Left renal cortex interstitium (tissue), 4 donors: ENCODE data around the gene ELAVL1. TPM values are rescaled to one million over a fixed set of nuclear protein-coding genes. Genes with fewer than 3 reads are reported as not detected.

Source experiments
- DNase-seq, 4 donors: peaks; one replicate each; pipeline ENCODE4 v3.0.0-alpha.2; 2013; ENCODE audit warnings: low read depth in 4 of 4, low spot score in 2 of 4, missing footprints in 1 of 4
- polyA plus RNA-seq, 4 donors: library from polyadenylated mRNA; unstranded; fragments of 120-200 nt; gene quantifications; one replicate each; pipeline ENCODE4 v1.2.1, GENCODE V29; 2013; ENCODE audit not compliant: insufficient read length in 4 of 4

ELAVL1 gene
- polyA plus RNA-seq, 4 donors: 82.9 to 89.4 (median 85.6) TPM

- no peak for DNase-seq
Observed at GRCh38 chr19:7915250-7916102, 90.0 kb downstream of the ELAVL1 start.

GRCh38 chr19:7914598-7915045 is 90.8 kb downstream of the ELAVL1 start, which contains the start of gene TGFBR3L:
TSS of gene TGFBR3L (plus strand) at chr19:7914830.
- DNase-seq: no peak

GRCh38 chr19:7914099-7914498 is 91.3 kb downstream of the ELAVL1 start:
- no peak for DNase-seq

GRCh38 chr19:7913652-7914051 is 91.8 kb downstream of the ELAVL1 start:
- DNase-seq: no peak

- DNase-seq: no peak
Observed at GRCh38 chr19:7912697-7913564, 92.5 kb downstream of the ELAVL1 start.

GRCh38 chr19:7912144-7912696 is 93.2 kb downstream of the ELAVL1 start:
- no peak for DNase-seq

GRCh38 chr19:7911508-7912143 is 93.8 kb downstream of the ELAVL1 start:
- DNase-seq: no peak

- no peak for DNase-seq
Observed at GRCh38 chr19:7910321-7911161, 94.9 kb downstream of the ELAVL1 start.

GRCh38 chr19:7909471-7910067 is 95.9 kb downstream of the ELAVL1 start:
- no peak for DNase-seq

GRCh38 chr19:7908742-7909461 is 96.5 kb downstream of the ELAVL1 start:
- no peak for DNase-seq

Other genes with a start within 250 kb of the ELAVL1 start
- 1 to 10 TPM; 1.5 to 4.7 (median 3.3) TPM for gene CLEC4M, start 242.4 kb downstream of the ELAVL1 start, polyA plus RNA-seq
- 10 to 100 TPM; 15.1 to 19.9 (median 18.5) TPM for gene EVI5L, start 175.4 kb downstream of the ELAVL1 start, polyA plus RNA-seq
- gene PRR36, start 131.3 kb downstream of the ELAVL1 start, polyA plus RNA-seq: 10 to 100 TPM in 1 of 4 donors, 1 to 10 TPM in 3; 3.7 to 12.5 (median 7.2) TPM
- 1 to 10 TPM; 2.3 to 2.6 (median 2.5) TPM for gene LRRC8E, start 117.1 kb downstream of the ELAVL1 start, polyA plus RNA-seq
- 10 to 100 TPM; 21.3 to 46.6 (median 36.5) TPM for gene MAP2K7, start 101.8 kb downstream of the ELAVL1 start, polyA plus RNA-seq
- 1 to 10 TPM in 2 of 4 donors, under 1 TPM in 2; 0.38 to 1.3 (median 1.0) TPM for gene TGFBR3L, start 90.8 kb downstream of the ELAVL1 start, polyA plus RNA-seq
- gene SNAPC2, start 85.3 kb downstream of the ELAVL1 start, polyA plus RNA-seq: 10 to 100 TPM; 13.0 to 23.5 (median 18.2) TPM
- gene CTXN1, start 79.5 kb downstream of the ELAVL1 start, polyA plus RNA-seq: 10 to 100 TPM; 11.8 to 41.7 (median 28.4) TPM
- 10 to 100 TPM; 39.2 to 62.5 (median 52.1) TPM for gene TIMM44, start 62.0 kb downstream of the ELAVL1 start, polyA plus RNA-seq
- under 1 TPM in 3 of 4 donors, not detected in 1; 0.22 to 0.30 (median 0.24) TPM for gene CCL25, start 47.1 kb upstream of the ELAVL1 start, polyA plus RNA-seq
- 10 to 100 TPM; 28.0 to 50.5 (median 34.4) TPM for gene FBN3, start 144.0 kb upstream of the ELAVL1 start, polyA plus RNA-seq
- 10 to 100 TPM; 33.5 to 53.5 (median 49.1) TPM for gene CERS4, start 203.7 kb upstream of the ELAVL1 start, polyA plus RNA-seq